ENCODE data around the gene FLRT1. TPM values are rescaled to one million over a fixed set of nuclear protein-coding genes. Genes with fewer than 3 reads are reported as not detected.
A peak's percentile ranks its signal among the peaks of the same experiment; 100 is the strongest.

The FLRT1 gene
- total RNA-seq, 1 donor: under 0.01 TPM

GRCh38 chr11:63999349-64000025 lies 36.2 kb upstream of the FLRT1 start:
- H3K36me3 ChIP-seq (ENCODE audit: insufficient read depth, low read length): peaks cover 20% of the 10 kb centered on the region
- H4K20me1 ChIP-seq (ENCODE audit: insufficient read depth, low read length): peaks cover 32% of the 10 kb centered on the region
- no peak overlapping the region for H2AFZ ChIP-seq (ENCODE audit: low read length)
- peak; percentile 93 for DNase-seq (ENCODE audit: insufficient read length, low spot score, missing footprints)
- no peaks in the 10 kb centered on the region for H3K9me3 ChIP-seq (ENCODE audit: low read depth, low read length)
- H3K4me3 ChIP-seq (ENCODE audit: insufficient read depth, low read length): no peak overlapping the region
- no peaks in the 10 kb centered on the region for H3K27me3 ChIP-seq (ENCODE audit: insufficient read depth, low read length)
- peak overlapping the region; percentile 61 for H3K4me2 ChIP-seq (ENCODE audit: insufficient read depth, low read length)
- no peak overlapping the region for H3K27ac ChIP-seq (ENCODE audit: low read depth, low read length)
- TF ChIP-seq CTCF (IDR thresholded peaks at IDR 0.05; ENCODE audit: extremely low read depth, low read depth, low read length): no peak
- H3K79me2 ChIP-seq (ENCODE audit: insufficient read depth, low read length): no peaks in the 10 kb centered on the region
- peaks cover 9% of the 10 kb centered on the region for H3K4me1 ChIP-seq (ENCODE audit: insufficient read depth, low read length)

GRCh38 chr11:64000026-64000739 lies 35.5 kb upstream of the FLRT1 start:
- peak; percentile 100 for DNase-seq (ENCODE audit: insufficient read length, low spot score, missing footprints)
- Histone ChIP-seq H3K27ac (ENCODE audit: low read depth, low read length) (no peak overlapping the region), H4K20me1 (ENCODE audit: insufficient read depth, low read length) (peaks cover 25% of the 10 kb centered on the region), H3K9me3 (ENCODE audit: low read depth, low read length) (no peaks in the 10 kb centered on the region), H3K4me3 (ENCODE audit: insufficient read depth, low read length) (peak overlapping the region; percentile 62), H3K36me3 (ENCODE audit: insufficient read depth, low read length) (peaks cover 15% of the 10 kb centered on the region), H3K4me2 (ENCODE audit: insufficient read depth, low read length) (peak overlapping the region; percentile 61), H2AFZ (ENCODE audit: low read length) (no peak overlapping the region), H3K4me1 (ENCODE audit: insufficient read depth, low read length) (peaks cover 9% of the 10 kb centered on the region), H3K27me3 (ENCODE audit: insufficient read depth, low read length) (no peaks in the 10 kb centered on the region), H3K79me2 (ENCODE audit: insufficient read depth, low read length) (no peaks in the 10 kb centered on the region)
- TF ChIP-seq CTCF (IDR thresholded peaks at IDR 0.05; ENCODE audit: extremely low read depth, low read depth, low read length): peak; percentile 47

GRCh38 chr11:64000740-64001483 lies 34.8 kb upstream of the FLRT1 start:
- H4K20me1 ChIP-seq (ENCODE audit: insufficient read depth, low read length): peaks cover 23% of the 10 kb centered on the region
- H2AFZ ChIP-seq (ENCODE audit: low read length): no peak overlapping the region
- no peaks in the 10 kb centered on the region for H3K9me3 ChIP-seq (ENCODE audit: low read depth, low read length)
- DNase-seq (ENCODE audit: insufficient read length, low spot score, missing footprints): no peak
- peak overlapping the region; percentile 62 for H3K4me3 ChIP-seq (ENCODE audit: insufficient read depth, low read length)
- H3K27me3 ChIP-seq (ENCODE audit: insufficient read depth, low read length): no peaks in the 10 kb centered on the region
- peaks cover 12% of the 10 kb centered on the region for H3K36me3 ChIP-seq (ENCODE audit: insufficient read depth, low read length)
- H3K4me2 ChIP-seq (ENCODE audit: insufficient read depth, low read length): peak overlapping the region; percentile 61
- TF ChIP-seq CTCF (IDR thresholded peaks at IDR 0.05; ENCODE audit: extremely low read depth, low read depth, low read length): no peak
- H3K79me2 ChIP-seq (ENCODE audit: insufficient read depth, low read length): no peaks in the 10 kb centered on the region
- H3K4me1 ChIP-seq (ENCODE audit: insufficient read depth, low read length): peaks cover 9% of the 10 kb centered on the region
- H3K27ac ChIP-seq (ENCODE audit: low read depth, low read length): no peak overlapping the region
